Stimulated activated CD4-positive, alpha-beta T cell treated with anti-CD3 and anti-CD28 coated beads, Interleukin-12 subunit alpha, Interleukin-12 subunit beta, amount 100 ng/mL, for 4 hours (primary cell): Measurements from ENCODE around the gene FRMD5.

Experiments used
- DNase-seq: peaks from one replicate; pipeline ENCODE4 v3.0.0-alpha.2; 2020

FRMD5 gene

GRCh38 chr15:43966646-43967045, 228.4 kb downstream of the FRMD5 start:
- no peak for DNase-seq

DNA sequence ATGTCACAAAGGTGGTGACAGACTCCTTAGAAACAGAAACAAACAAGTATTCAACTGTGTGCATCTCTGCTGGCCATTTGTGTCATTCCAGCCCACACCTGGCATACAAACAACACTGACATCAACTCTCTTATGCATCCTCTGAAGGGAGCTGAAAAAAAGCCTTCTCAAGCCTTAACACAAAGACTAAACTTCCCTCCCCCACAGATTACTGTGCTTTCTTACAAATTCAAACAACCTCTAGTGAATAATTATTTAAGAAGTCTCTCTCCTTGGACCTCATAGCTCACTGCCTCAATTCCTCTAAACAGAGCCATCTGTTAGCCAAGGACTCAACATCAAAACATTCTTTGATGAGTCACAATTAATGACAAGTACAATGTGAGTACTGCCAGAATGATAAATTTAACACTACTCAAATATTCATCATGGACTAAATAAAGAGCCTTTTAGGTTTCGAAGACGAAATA, 236.2 kb downstream of the FRMD5 start:
- DNase-seq, result no peak

- no peak for DNase-seq
Observed at GRCh38 chr15:43957724-43958123, 237.3 kb downstream of the FRMD5 start.

GRCh38 chr15:43955140-43955539, 239.9 kb downstream of the FRMD5 start:
- DNase-seq, result no peak

GRCh38 chr15:43954181-43954621, 240.9 kb downstream of the FRMD5 start:
- no peak for DNase-seq

GRCh38 chr15:43953402-43953801, 241.7 kb downstream of the FRMD5 start:
- no peak for DNase-seq

GRCh38 chr15:43950531-43950930, 244.5 kb downstream of the FRMD5 start:
- no peak for DNase-seq

- DNase-seq, result no peak
Observed at GRCh38 chr15:43948691-43949325, 246.3 kb downstream of the FRMD5 start.

DNA sequence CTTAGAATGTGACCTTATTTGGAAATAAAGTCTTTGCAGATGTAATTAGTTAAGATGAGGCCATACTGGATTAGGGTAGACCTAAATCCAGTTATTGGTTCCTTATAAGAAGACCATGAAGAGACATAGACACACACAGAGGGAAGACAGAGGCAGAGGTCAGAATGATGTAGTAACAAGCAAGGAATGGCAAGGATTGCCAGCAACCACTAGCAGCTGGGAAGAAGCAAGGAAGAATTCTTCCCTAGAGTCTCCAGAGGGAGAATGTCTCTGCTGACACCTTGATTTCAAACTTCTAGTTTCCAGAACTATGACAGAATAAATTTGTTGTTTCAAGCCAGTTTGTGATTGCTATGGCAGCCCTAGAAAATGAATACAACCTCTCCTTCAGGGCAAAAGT, 251.6 kb downstream of the FRMD5 start:
- DNase-seq, result no peak

DNA sequence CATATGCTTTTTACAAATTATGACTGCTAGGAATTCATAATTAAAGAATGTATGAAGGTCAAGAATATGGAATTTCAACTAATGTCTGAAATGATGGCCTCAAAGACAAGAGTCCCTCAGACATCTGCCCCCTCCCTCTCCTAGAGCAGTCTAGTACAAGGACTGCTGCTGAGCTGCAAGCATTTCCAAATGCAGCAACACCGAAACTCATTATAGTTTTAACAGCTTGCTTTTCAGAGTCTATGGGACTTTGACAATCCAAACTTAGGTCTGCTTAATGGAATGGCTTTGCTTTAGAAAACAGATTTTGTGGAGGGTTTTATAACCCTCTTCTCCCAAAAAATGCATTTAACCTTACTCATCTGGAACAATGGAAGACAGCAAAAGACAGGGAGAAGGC, 252.9 kb downstream of the FRMD5 start:
- DNase-seq, result no peak

- DNase-seq, result no peak
Observed at GRCh38 chr15:43941555-43941954, 253.5 kb downstream of the FRMD5 start.

GRCh38 chr15:43941071-43941470, 254.0 kb downstream of the FRMD5 start:
- DNase-seq, result no peak

DNA sequence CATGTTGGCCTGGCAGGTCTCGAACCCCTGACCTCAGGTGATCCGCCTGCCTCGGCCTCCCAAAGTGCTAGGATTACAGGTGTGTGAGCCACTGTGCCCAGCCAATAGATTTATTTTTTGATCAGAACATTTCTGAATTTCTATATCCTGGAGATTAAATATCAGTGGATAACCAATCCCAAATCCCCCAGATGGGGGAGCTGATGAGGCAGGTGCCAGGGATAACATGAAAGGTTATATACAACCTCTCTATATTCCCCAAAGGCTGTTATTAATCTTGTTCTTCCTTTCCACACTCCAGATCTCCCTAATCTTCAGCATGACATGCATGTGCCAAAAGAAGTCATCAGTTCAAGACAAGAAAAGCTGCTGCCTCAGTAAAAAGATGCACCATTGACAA, 256.0 kb downstream of the FRMD5 start:
- DNase-seq, result no peak

DNA sequence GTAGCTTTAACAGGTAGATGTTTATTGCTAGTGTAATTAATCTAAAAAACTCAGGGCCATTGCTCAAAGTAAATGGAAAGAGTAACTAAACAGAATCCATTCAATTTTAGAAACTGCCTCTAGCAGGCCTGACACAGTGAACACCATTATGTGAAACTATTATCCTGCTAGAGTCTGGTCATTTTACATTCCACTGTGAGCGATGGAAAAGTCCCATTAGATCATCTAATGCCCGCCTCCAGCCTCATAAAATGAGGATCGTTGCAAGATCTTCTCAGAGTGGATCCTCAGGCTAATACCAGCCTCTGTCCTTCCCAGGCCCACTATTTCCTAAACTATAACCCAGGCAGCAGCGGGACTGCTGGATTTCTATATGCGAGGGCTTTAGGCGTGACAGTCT, 260.6 kb downstream of the FRMD5 start:
- no peak for DNase-seq

DNA sequence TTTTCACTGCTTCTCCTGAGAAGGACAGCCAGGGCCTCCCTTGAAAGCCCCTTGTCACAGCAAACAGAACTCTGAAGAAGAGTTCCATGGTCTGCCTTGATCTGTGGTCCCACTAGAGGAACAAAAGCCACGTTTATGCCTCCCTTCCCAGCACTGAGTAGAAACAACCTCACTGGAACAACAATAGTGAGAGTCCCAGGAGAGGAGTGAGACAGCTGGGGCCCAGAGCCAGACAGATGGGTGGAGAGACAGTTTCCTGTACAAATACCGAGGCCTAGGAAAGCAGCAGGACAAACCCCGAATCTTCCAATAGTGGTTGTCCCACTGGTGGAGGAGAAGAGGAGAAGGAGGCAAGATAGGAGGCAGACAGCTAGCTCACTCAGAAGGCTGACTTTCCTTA, 262.2 kb downstream of the FRMD5 start:
- no peak for DNase-seq

GRCh38 chr15:43931790-43932435, 263.2 kb downstream of the FRMD5 start:
- DNase-seq, result no peak

GRCh38 chr15:43931119-43931518, 264.0 kb downstream of the FRMD5 start:
- DNase-seq, result no peak

GRCh38 chr15:43930556-43930955, 264.5 kb downstream of the FRMD5 start:
- no peak for DNase-seq

DNA sequence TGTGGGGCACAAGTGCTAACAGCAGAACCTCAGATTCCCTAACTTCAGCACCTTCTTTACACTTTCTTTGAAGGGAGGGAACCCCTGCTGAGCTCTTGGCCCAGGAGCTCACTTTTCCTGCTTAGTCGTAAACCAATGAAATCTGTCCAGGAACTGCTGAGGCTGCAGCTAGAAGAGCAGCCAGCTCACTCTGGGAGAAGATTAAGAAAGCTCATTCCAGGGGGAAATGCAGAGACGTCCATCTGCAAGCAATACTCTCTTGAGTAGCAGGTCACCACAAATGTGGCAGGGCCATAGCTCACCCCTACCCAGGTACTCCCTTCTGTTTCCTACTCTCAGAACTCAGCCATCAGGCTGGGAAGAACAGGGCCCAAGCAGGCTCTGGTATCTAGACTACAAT, 265.0 kb downstream of the FRMD5 start:
- DNase-seq, result no peak

DNA sequence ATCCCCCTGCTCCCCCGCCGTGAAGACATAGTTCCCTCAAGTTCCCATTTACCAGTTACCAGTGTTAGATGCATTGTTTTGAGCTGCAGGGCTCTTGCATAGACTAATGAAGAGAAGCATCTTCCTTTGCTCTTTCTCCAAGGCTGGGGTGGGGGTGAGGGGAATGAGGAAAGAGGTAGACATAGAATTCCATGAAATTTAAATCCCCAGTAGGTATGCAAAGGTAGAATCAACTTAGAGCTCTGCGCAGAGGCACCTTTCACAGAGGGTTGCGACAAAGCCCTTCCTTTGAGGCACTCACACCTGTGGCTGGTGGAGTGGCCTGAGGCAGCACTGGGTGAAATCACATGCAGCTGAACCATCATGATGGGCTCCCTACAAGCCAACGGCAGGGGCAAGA, 266.9 kb downstream of the FRMD5 start:
- no peak for DNase-seq

GRCh38 chr15:43927203-43927602, 267.9 kb downstream of the FRMD5 start:
- no peak for DNase-seq

DNA sequence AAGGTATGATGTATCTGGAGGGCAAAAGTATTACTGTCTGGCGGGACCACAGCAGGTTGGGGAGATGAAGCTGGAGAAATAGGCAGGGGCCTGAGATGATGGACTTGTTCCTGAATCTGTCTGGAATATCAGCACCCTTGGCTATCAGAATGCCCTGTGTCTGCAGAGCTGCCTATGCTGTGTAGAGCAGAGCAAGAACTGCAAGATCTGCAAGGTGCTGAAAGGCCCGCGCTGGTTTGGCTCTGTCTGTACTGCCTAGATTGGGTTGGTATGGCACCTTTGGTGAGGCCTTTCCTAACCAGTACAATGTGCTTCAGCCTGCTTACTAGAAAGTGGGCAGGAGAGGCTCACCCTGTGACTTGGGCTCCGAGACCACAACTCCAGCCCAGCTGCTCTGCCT, 271.5 kb downstream of the FRMD5 start:
- DNase-seq, result no peak

GRCh38 chr15:43922021-43922420, 273.1 kb downstream of the FRMD5 start:
- no peak for DNase-seq

GRCh38 chr15:43920815-43921214, 274.3 kb downstream of the FRMD5 start:
- no peak for DNase-seq

- DNase-seq, result no peak
Observed at GRCh38 chr15:43920254-43920600, 274.8 kb downstream of the FRMD5 start.
